H9 (cell line): ENCODE measurements around the gene ENGASE. TPM values are rescaled to one million over a fixed set of nuclear protein-coding genes. Genes with fewer than 3 reads are reported as not detected.

Experiments
- DNase-seq: peaks from one replicate; pipeline ENCODE4 v3.0.0-alpha.2; 2017
- H2AFZ ChIP-seq: one replicate; pipeline ENCODE4 v1.6.1; 2013; ENCODE audit warnings: mild to moderate bottlenecking, low read length, control low read depth, moderate library complexity
- H2AK5ac ChIP-seq: 2 replicates; pipeline ENCODE4 v1.6.1; 2013; ENCODE audit warnings: low read length, control low read depth, mixed read lengths; ENCODE audit not compliant: insufficient read length
- H2BK120ac ChIP-seq: one replicate; pipeline ENCODE4 v1.6.1; 2013; ENCODE audit warnings: low read depth, mild to moderate bottlenecking, low read length, control low read depth, inconsistent platforms; ENCODE audit not compliant: poor library complexity, severe bottlenecking
- H2BK12ac ChIP-seq: 2 replicates; pipeline ENCODE4 v1.6.1; 2013; ENCODE audit warnings: low read length, control low read depth, mixed read lengths, low read depth; ENCODE audit not compliant: insufficient read length
- H2BK15ac ChIP-seq: 2 replicates; pipeline ENCODE4 v1.6.1; 2013; ENCODE audit warnings: low read depth, low read length, control low read depth
- H2BK20ac ChIP-seq: one replicate; pipeline ENCODE4 v1.6.1; 2013; ENCODE audit warnings: low read depth, mild to moderate bottlenecking, low read length, control low read depth, inconsistent platforms; ENCODE audit not compliant: poor library complexity, severe bottlenecking
- H2BK5ac ChIP-seq: 2 replicates; pipeline ENCODE4 v1.6.1; 2013; ENCODE audit warnings: low read length, control low read depth, mixed read lengths; ENCODE audit not compliant: insufficient read length
- H3K14ac ChIP-seq: 2 replicates; pipeline ENCODE4 v1.6.1; 2013; ENCODE audit warnings: low read length, control low read depth; ENCODE audit not compliant: insufficient read depth
- H3K18ac ChIP-seq: 2 replicates; pipeline ENCODE4 v1.6.1; 2013; ENCODE audit warnings: low read depth, mild to moderate bottlenecking, mixed read lengths, low read length, control low read depth; ENCODE audit not compliant: insufficient read length
- H3K23ac ChIP-seq: 2 replicates; pipeline ENCODE4 v1.6.1; 2013; ENCODE audit warnings: low read length, control low read depth, mixed read lengths, low read depth; ENCODE audit not compliant: insufficient read length
- H3K23me2 ChIP-seq: 2 replicates; pipeline ENCODE4 v1.6.1; 2013; ENCODE audit warnings: low read depth, mild to moderate bottlenecking, mixed read lengths, low read length, control low read depth; ENCODE audit not compliant: insufficient read length, poor library complexity, severe bottlenecking
- H3K27ac ChIP-seq: 2 replicates; pipeline ENCODE4 v1.5.1; 2013; ENCODE audit warnings: low read length, control low read depth, mixed read lengths, low read depth; ENCODE audit not compliant: insufficient read length
- H3K27me3 ChIP-seq: 2 replicates; pipeline ENCODE4 v1.6.1; 2013; ENCODE audit warnings: low read length, control low read depth, inconsistent platforms; ENCODE audit not compliant: insufficient read depth
- H3K4ac ChIP-seq: 2 replicates; pipeline ENCODE4 v1.6.1; 2013; ENCODE audit warnings: low read depth, mild to moderate bottlenecking, control low read depth, inconsistent platforms, low read length, moderate library complexity
- H3K4me1 ChIP-seq: 2 replicates; pipeline ENCODE4 v1.6.1; 2013; ENCODE audit warnings: low read length, control low read depth, inconsistent platforms; ENCODE audit not compliant: insufficient read depth
- H3K4me2 ChIP-seq: 2 replicates; pipeline ENCODE4 v1.6.1; 2013; ENCODE audit warnings: low read length, control low read depth, mixed read lengths; ENCODE audit not compliant: insufficient read length, insufficient read depth
- H3K56ac ChIP-seq: 2 replicates; pipeline ENCODE4 v1.6.1; 2013; ENCODE audit warnings: low read depth, mild to moderate bottlenecking, mixed read lengths, low read length, control low read depth; ENCODE audit not compliant: insufficient read length
- H3K79me1 ChIP-seq: 2 replicates; pipeline ENCODE4 v1.6.1; 2013; ENCODE audit warnings: low read depth, mild to moderate bottlenecking, moderate library complexity, low read length, control low read depth, inconsistent platforms; ENCODE audit not compliant: insufficient read depth, poor library complexity, severe bottlenecking
- H3K79me2 ChIP-seq: 2 replicates; pipeline ENCODE4 v1.6.1; 2013; ENCODE audit warnings: low read length, control low read depth, inconsistent platforms; ENCODE audit not compliant: insufficient read depth
- H3K9ac ChIP-seq: 2 replicates; pipeline ENCODE4 v1.6.1; 2013; ENCODE audit warnings: low read length, control low read depth, mixed read lengths; ENCODE audit not compliant: insufficient read length; ENCODE audit errors: extremely low read depth
- H3K9me3 ChIP-seq: one replicate; pipeline ENCODE4 v1.6.1; 2013; ENCODE audit warnings: low read depth, low read length, inconsistent platforms; ENCODE audit not compliant: control insufficient read depth
- H3T11ph ChIP-seq: one replicate; pipeline ENCODE4 v1.6.1; 2013; ENCODE audit warnings: mild to moderate bottlenecking, low read length, control low read depth, inconsistent platforms
- H4K20me1 ChIP-seq: one replicate; pipeline ENCODE4 v1.6.1; 2013; ENCODE audit not compliant: control insufficient read depth, insufficient read length, insufficient read depth
- H4K5ac ChIP-seq: 2 replicates; pipeline ENCODE4 v1.6.1; 2013; ENCODE audit warnings: low read depth, mild to moderate bottlenecking, mixed read lengths, low read length, control low read depth; ENCODE audit not compliant: insufficient read length
- H4K8ac ChIP-seq: replicated peaks from 2 replicates; pipeline ENCODE4 v1.6.1; 2013; ENCODE audit warnings: low read length, control low read depth, mixed read lengths, low read depth; ENCODE audit not compliant: insufficient read length
- H4K91ac ChIP-seq: 2 replicates; pipeline ENCODE4 v1.6.1; 2013; ENCODE audit warnings: low read depth, mild to moderate bottlenecking, moderate library complexity, mixed read lengths, low read length, control low read depth; ENCODE audit not compliant: insufficient read length
- H3K27ac Mint-ChIP-seq, 3 experiments: 2 replicates in 2 of 3; 3 replicates in 1 of 3; pipeline ENCODE4 v1.8.0; 2020 to 2021; ENCODE audit warnings: mixed read lengths in 3 of 3, mild to moderate bottlenecking in 1 of 3, moderate library complexity in 1 of 3
- H3K27me3 Mint-ChIP-seq: 2 replicates; pipeline ENCODE4 v1.8.0; 2021; ENCODE audit warnings: low read depth, mild to moderate bottlenecking, moderate library complexity, mixed read lengths
- H3K36me3 Mint-ChIP-seq, 3 experiments: 2 replicates in 2 of 3; 3 replicates in 1 of 3; pipeline ENCODE4 v1.8.0; 2020 to 2021; ENCODE audit warnings: low read depth in 3 of 3, mixed read lengths in 3 of 3; ENCODE audit not compliant: insufficient read depth in 1 of 3
- H3K4me1 Mint-ChIP-seq, 2 experiments: 2 replicates each; pipeline ENCODE4 v1.8.0; 2020; ENCODE audit warnings: mixed read lengths in 2 of 2
- H3K4me3 Mint-ChIP-seq, 2 experiments: 2 replicates in 1 of 2; 3 replicates in 1 of 2; pipeline ENCODE4 v1.8.0; 2020 to 2021; ENCODE audit warnings: mild to moderate bottlenecking in 2 of 2, mixed read lengths in 2 of 2, moderate library complexity in 1 of 2
- H3K9me3 Mint-ChIP-seq, 2 experiments: 2 replicates in 1 of 2; 3 replicates in 1 of 2; pipeline ENCODE4 v1.8.0; 2020; ENCODE audit warnings: mild to moderate bottlenecking in 2 of 2, mixed read lengths in 2 of 2, moderate library complexity in 1 of 2
- WGBS: extraction: QIAGEN DNeasy Blood & Tissue Kit; methylation state at CpG from one replicate; pipeline ENCODE4 v1.1.7; 2013; ENCODE audit warnings: missing lambda C conversion rate, low lambda C conversion rate, mixed read lengths; ENCODE audit not compliant: insufficient read length; ENCODE audit errors: extremely low coverage; 5-methylcytosine and 5-hydroxymethylcytosine counted together
- total RNA-seq: library from RNA; stranded (reverse); gene quantifications from 2 replicates; pipeline ENCODE4 v1.2.1, GENCODE V29; 2021
- TF ChIP-seq, protein P1 (sequence below): fragments of 200-600 bp; sonication (generic); conservative IDR thresholded peaks from 3 replicates; pipeline ENCODE4 v1.8.0; 2021; ENCODE audit warnings: antibody characterized with exemption, mild to moderate bottlenecking

The ENGASE gene
- total RNA-seq, 1 experiment from 2014 or later, result 20.6 TPM

DNA sequence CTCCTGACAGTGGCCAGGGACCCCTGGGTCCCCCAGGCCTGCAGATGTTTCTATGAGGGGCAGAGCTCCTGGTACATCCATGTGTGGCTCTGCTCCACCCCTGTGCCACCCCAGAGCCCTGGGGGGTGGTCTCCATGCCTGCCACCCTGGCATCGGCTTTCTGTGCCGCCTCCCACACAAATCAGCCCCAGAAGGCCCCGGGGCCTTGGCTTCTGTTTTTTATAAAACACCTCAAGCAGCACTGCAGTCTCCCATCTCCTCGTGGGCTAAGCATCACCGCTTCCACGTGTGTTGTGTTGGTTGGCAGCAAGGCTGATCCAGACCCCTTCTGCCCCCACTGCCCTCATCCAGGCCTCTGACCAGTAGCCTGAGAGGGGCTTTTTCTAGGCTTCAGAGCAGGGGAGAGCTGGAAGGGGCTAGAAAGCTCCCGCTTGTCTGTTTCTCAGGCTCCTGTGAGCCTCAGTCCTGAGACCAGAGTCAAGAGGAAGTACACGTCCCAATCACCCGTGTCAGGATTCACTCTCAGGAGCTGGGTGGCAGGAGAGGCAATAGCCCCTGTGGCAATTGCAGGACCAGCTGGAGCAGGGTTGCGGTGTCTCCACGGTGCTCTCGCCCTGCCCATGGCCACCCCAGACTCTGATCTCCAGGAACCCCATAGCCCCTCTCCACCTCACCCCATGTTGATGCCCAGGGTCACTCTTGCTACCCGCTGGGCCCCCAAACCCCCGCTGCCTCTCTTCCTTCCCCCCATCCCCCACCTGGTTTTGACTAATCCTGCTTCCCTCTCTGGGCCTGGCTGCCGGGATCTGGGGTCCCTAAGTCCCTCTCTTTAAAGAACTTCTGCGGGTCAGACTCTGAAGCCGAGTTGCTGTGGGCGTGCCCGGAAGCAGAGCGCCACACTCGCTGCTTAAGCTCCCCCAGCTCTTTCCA, 25.5 kb upstream of the ENGASE start:
- H3K9me3 ChIP-seq, result no peaks in the 10 kb centered on the region
- H3K23me2 ChIP-seq, result no peaks in the 10 kb centered on the region
- TF ChIP-seq, protein P1, sequence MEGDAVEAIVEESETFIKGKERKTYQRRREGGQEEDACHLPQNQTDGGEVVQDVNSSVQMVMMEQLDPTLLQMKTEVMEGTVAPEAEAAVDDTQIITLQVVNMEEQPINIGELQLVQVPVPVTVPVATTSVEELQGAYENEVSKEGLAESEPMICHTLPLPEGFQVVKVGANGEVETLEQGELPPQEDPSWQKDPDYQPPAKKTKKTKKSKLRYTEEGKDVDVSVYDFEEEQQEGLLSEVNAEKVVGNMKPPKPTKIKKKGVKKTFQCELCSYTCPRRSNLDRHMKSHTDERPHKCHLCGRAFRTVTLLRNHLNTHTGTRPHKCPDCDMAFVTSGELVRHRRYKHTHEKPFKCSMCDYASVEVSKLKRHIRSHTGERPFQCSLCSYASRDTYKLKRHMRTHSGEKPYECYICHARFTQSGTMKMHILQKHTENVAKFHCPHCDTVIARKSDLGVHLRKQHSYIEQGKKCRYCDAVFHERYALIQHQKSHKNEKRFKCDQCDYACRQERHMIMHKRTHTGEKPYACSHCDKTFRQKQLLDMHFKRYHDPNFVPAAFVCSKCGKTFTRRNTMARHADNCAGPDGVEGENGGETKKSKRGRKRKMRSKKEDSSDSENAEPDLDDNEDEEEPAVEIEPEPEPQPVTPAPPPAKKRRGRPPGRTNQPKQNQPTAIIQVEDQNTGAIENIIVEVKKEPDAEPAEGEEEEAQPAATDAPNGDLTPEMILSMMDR, result no peak
- H3K9me3 Mint-ChIP-seq, result peaks cover 19 to 20% of the 10 kb centered on the region in 2 experiments
- H3K27ac ChIP-seq, result no peak overlapping the region
- no peak overlapping the region for H2BK12ac ChIP-seq
- H3K18ac ChIP-seq, result no peak overlapping the region
- no peak overlapping the region for H2BK15ac ChIP-seq
- H3K27me3 Mint-ChIP-seq, result peaks cover 72% of the 10 kb centered on the region
- no peak overlapping the region for H2AK5ac ChIP-seq
- H3K4me2 ChIP-seq, result no peak overlapping the region
- no peak overlapping the region for H3K9ac ChIP-seq
- no peak overlapping the region for H2BK120ac ChIP-seq
- no peak overlapping the region for H3K23ac ChIP-seq
- H3T11ph ChIP-seq, result no peak overlapping the region
- H3K4ac ChIP-seq, result no peak overlapping the region
- H3K56ac ChIP-seq, result no peak overlapping the region
- no peak overlapping the region for H2BK20ac ChIP-seq
- H3K79me2 ChIP-seq, result no peaks in the 10 kb centered on the region
- no peaks in the 10 kb centered on the region for H3K27me3 ChIP-seq
- H3K4me1 ChIP-seq, result no peaks in the 10 kb centered on the region
- H4K8ac ChIP-seq, result no peak overlapping the region
- no CpG with 5 or more reads among the region's 21 CpGs for WGBS
- H4K20me1 ChIP-seq, result no peaks in the 10 kb centered on the region
- no peak overlapping the region for H2BK5ac ChIP-seq
- no peak for DNase-seq
- no peak overlapping the region for H3K4me3 Mint-ChIP-seq
- no peaks in the 10 kb centered on the region for H3K79me1 ChIP-seq
- no peak overlapping the region for H3K27ac Mint-ChIP-seq
- peaks cover 0 to 14% of the 10 kb centered on the region in 2 experiments; a peak in 2 of 4 replicates for H3K4me1 Mint-ChIP-seq
- no peak overlapping the region for H4K91ac ChIP-seq
- H3K14ac ChIP-seq, result no peak overlapping the region
- H2AFZ ChIP-seq, result no peak overlapping the region
- peaks cover 0 to 4% (median 3%) of the 10 kb centered on the region in 3 experiments; a peak in 2 of 7 replicates for H3K36me3 Mint-ChIP-seq
- H4K5ac ChIP-seq, result no peak overlapping the region
